Activated CD8-positive, alpha-beta T cell treated with anti-CD3 and anti-CD28 coated beads, Interleukin-2, amount 10 ng/mL, durations not matched to agents 7 days and 5 days (primary cell): ENCODE results near the gene TAF9B. TPM values are rescaled to one million over a fixed set of nuclear protein-coding genes. Genes with fewer than 3 reads are reported as not detected.

Source experiments
- ATAC-seq: fragments of 150-1000 bp; cut with Tn5 transposase; one replicate; pipeline ENCODE4 v1.10.0; 2021; ENCODE audit warnings: moderate library complexity
- CTCF ChIA-PET: fragments of 350-600 bp; sonication (Branson Sonifier 250); formaldehyde crosslinking; loops from one replicate; lab custom pipeline; 2021; ENCODE audit warnings: antibody characterized with exemption; lab: Charles Lee
- POLR2A ChIA-PET: fragments of 350-600 bp; sonication (Branson Sonifier 250); formaldehyde crosslinking; loops from one replicate; lab custom pipeline; 2021; ENCODE audit warnings: antibody characterized with exemption; lab: Charles Lee
- DNase-seq: peaks from one replicate; pipeline ENCODE4 v3.0.0-alpha.2; 2020
- H3K27ac Mint-ChIP-seq: one replicate; pipeline ENCODE4 v1.8.0; 2021; ENCODE audit warnings: mild to moderate bottlenecking, mixed read lengths
- H3K27me3 Mint-ChIP-seq: one replicate; pipeline ENCODE4 v1.8.0; 2021; ENCODE audit warnings: low read depth, mixed read lengths
- H3K36me3 Mint-ChIP-seq: one replicate; pipeline ENCODE4 v1.8.0; 2021; ENCODE audit warnings: low read depth, mixed read lengths
- H3K4me1 Mint-ChIP-seq: one replicate; pipeline ENCODE4 v1.8.0; 2021; ENCODE audit warnings: low read depth, mixed read lengths
- H3K4me3 Mint-ChIP-seq: one replicate; pipeline ENCODE4 v1.8.0; 2021; ENCODE audit warnings: mild to moderate bottlenecking, mixed read lengths
- H3K9me3 Mint-ChIP-seq: one replicate; pipeline ENCODE4 v1.8.0; 2022; ENCODE audit warnings: mixed read lengths; ENCODE audit not compliant: insufficient read depth
- total RNA-seq, 2 experiments: library from RNA; stranded (reverse); gene quantifications; one replicate each; pipeline ENCODE4 v1.2.3, GENCODE V29; 2021

Gene TAF9B
- total RNA-seq, 2 experiments from 2014 or later, result 16.6 to 19.0 TPM

DNA sequence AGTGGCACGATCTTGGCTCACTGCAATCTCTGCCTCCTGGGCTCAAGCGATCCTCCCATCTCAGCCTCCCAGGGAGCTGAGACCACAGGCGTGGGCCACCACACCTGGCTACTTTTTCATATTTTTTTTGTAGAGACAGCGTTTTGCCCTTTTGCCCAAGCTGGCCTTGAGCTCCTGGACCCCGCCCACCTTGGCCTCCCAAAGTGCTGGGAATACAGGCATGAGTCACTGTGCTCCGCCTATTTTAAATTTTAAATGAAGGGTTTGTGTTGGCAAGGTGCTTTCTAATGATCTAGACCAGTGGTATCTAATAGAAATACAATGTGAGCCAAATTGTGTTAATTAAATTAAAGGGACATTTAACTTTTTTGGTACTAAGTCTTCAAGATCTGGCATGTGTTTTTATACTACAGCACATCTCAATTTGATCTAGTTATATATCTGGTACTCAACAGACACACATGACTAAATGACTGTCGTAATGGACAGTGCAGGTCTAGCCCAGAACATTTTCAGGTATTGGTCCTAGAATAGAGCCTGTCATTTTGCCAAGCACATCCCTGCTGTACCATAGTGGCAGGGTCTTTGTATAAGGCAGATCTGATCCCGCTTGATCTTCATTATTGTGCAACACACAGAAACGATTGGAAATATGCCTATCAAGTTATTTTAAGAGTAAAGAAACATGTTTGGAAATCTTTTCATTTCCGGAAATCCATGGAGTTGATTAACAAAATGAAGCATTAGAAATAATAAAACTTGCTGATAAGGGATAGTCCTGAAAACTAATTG is 28.1 kb downstream of the TAF9B start:
- no peaks in the 10 kb centered on the region for H3K9me3 Mint-ChIP-seq
- ATAC-seq (no peak), DNase-seq (no peak)
- H3K36me3 Mint-ChIP-seq, result peaks cover 76% of the 10 kb centered on the region
- POLR2A ChIA-PET, result no interaction called here
- no peaks in the 10 kb centered on the region for H3K27me3 Mint-ChIP-seq
- peak overlapping the region; percentile 4 for H3K4me3 Mint-ChIP-seq
- H3K4me1 Mint-ChIP-seq, result peaks cover 66% of the 10 kb centered on the region
- no peak overlapping the region for H3K27ac Mint-ChIP-seq
- CTCF ChIA-PET, result no interaction called here

DNA sequence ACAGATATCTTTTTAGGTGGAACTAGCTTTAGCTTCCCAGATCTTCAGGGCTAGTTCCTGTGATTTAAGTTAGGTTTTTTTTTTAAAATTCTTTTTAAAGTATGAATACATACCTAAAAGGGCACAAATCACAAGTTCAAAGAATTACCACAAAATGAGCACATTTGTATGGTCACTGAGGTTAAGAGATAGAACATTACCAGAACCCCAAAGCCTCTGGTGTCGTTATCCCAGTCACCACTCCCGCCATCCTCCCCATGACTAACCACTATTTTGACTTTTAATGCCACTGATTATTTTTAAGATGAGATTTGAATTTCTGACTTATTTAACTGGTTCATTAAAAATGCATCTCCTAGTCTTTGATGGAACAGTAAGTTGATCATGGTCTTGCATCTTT is 30.0 kb downstream of the TAF9B start:
- Mint-ChIP-seq H3K9me3 (no peaks in the 10 kb centered on the region), H3K4me3 (peak overlapping the region; percentile 97), H3K4me1 (peaks cover 48% of the 10 kb centered on the region), H3K27ac (peak overlapping the region; percentile 81), H3K36me3 (peaks cover 76% of the 10 kb centered on the region), H3K27me3 (no peaks in the 10 kb centered on the region)
- DNase-seq (no peak), ATAC-seq (peak; percentile 34)
- POLR2A ChIA-PET, result no interaction called here
- CTCF ChIA-PET, result no interaction called here

DNA sequence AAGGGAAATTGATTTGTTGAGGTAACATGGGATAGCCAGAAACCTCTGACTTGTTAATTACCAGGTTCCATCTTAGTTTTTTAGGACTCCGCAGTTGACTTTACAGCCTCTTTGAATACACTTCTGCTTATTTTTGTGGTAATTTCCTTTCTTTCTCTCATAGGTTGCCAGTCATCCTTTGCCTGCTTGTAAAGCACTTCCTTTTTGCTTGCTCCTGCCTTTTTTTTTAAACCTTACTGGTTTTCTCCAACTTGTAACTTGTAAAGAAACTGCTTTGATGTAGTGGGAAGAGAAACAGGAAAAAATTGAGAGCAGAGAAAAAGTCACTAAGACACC is 32.8 kb downstream of the TAF9B start:
- CTCF ChIA-PET, result no interaction called here
- H3K4me3 Mint-ChIP-seq, result peak overlapping the region; percentile 97
- ATAC-seq (no peak), DNase-seq (no peak)
- H3K27ac Mint-ChIP-seq, result peak overlapping the region; percentile 95
- H3K9me3 Mint-ChIP-seq, result no peaks in the 10 kb centered on the region
- POLR2A ChIA-PET, result interaction anchor here (0.8 to 1.0 kb wide), 3 partner anchors 11 to 207 kb away, joined by 3 to 4 read pairs (median 3); partner anchors contain the start of genes ATP7A and COX7B
- H3K4me1 Mint-ChIP-seq, result peaks cover 53% of the 10 kb centered on the region
- peaks cover 67% of the 10 kb centered on the region for H3K36me3 Mint-ChIP-seq
- no peaks in the 10 kb centered on the region for H3K27me3 Mint-ChIP-seq

DNA sequence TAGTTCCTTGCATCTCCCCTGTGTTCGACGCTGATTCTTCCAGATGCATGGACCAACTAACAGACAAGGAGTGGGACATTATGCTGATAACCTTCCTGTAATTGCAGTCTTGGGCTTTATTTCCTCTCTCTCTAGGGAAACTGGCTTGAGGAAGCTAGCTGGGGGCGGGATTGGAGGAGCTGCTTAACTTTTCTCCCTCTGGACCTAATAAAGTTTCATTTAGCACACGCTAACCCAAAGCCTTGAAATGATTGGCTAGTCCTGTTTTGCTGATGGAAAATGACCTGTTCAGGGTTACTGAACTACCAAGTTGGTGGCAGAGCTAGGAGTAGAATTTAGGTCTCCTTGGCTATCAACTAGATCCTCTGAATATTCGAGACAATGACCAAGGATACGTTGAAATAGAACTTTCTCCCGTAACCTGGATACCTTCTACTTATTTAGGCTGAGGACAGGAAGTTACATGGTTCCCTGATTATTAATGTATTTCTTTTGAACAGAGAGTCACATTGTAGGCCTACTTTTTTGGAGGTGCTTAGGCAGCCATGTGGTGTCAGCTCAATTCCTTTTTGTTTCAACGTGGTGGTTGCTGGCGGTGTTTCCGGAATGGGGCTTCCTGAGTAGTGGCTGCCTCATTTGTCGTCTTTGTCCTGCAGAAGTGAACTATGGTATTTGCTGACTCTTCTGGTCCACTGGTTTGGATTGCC is 33.4 kb downstream of the TAF9B start:
- H3K36me3 Mint-ChIP-seq, result peaks cover 65% of the 10 kb centered on the region
- peaks cover 52% of the 10 kb centered on the region for H3K4me1 Mint-ChIP-seq
- H3K4me3 Mint-ChIP-seq, result peak overlapping the region; percentile 97
- H3K9me3 Mint-ChIP-seq, result no peaks in the 10 kb centered on the region
- ChIA-PET CTCF (interaction anchor here (0.8 kb wide), 1 partner anchor 14 kb away, joined by 3 read pairs; no protein-coding TSS in a partner anchor), POLR2A (interaction anchor here (0.8 to 1.5 kb wide), 4 partner anchors 11 to 207 kb away, joined by 3 to 5 read pairs (median 4); partner anchors contain the start of genes ATP7A and COX7B)
- H3K27me3 Mint-ChIP-seq, result no peaks in the 10 kb centered on the region
- ATAC-seq, result no peak
- DNase-seq, result peak; percentile 42
- peak overlapping the region; percentile 95 for H3K27ac Mint-ChIP-seq

DNA sequence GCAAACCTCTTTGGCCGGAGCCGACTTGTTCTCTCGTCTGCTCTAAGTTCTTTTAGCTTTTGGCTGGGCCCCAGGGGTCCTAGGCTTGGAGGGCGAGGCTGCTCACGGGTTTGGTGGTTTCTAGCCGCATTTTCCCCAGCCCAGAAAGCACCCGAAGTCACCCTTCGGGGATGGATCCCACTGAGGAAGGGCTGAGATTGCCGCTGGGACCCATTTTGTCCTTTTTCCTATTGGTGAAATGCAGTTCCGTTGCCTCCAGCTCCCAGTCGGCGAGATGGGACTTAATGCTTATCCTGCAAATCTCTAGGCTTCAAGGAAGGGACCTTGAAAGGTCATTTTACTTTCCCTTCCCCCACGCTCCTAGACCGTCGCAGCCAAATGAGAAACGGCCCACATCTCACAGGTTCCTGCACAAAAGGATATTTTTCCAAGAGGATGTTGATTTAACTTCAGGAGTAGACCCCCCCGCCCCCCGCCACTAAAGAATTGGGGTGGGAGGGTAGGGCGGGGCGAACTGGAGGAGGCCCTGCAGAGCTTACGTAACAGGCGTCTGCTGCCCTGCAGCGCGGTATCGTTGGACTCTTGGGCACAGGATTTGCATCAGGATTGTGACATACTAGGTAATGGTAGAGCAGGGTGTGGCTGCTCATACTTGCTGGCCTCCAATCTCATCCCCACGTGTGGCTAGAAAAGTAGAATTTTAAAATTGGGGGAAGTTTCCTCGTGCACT is 34.8 kb downstream of the TAF9B start:
- POLR2A ChIA-PET, result interaction anchor here (1.0 to 1.5 kb wide), 4 partner anchors 11 to 206 kb away, joined by 3 to 5 read pairs (median 4); partner anchors contain the start of genes ATP7A and COX7B
- no peak for ATAC-seq
- peak; percentile 53 for DNase-seq
- Mint-ChIP-seq H3K27ac (peak overlapping the region; percentile 95), H3K4me1 (peaks cover 49% of the 10 kb centered on the region), H3K4me3 (peak overlapping the region; percentile 97), H3K27me3 (no peaks in the 10 kb centered on the region), H3K36me3 (peaks cover 62% of the 10 kb centered on the region), H3K9me3 (no peaks in the 10 kb centered on the region)
- CTCF ChIA-PET, result no interaction called here

DNA sequence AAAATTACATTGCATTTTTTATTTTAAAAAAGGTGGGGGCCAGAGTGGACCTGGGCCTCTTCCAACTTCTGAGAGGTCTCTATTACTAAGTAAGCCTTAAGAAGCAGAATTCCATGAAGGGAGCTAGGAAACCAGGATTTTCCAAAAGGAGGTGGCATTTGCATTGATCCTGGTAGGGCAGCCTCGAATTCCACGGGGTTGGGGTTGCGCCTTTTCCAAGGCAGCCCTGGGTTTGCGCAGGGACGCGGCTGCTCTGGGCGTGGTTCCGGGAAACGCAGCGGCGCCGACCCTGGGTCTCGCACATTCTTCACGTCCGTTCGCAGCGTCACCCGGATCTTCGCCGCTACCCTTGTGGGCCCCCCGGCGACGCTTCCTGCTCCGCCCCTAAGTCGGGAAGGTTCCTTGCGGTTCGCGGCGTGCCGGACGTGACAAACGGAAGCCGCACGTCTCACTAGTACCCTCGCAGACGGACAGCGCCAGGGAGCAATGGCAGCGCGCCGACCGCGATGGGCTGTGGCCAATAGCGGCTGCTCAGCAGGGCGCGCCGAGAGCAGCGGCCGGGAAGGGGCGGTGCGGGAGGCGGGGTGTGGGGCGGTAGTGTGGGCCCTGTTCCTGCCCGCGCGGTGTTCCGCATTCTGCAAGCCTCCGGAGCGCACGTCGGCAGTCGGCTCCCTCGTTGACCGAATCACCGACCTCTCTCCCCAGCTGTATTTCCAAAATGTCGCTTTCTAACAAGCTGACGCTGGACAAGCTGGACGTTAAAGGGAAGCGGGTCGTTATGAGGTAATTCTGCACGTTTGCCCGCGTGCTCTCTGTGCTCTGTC is 35.6 kb downstream of the TAF9B start, which contains the start of gene PGK1:
Gene PGK1 (plus strand): TSS at position 626 of the 824 bp plus-strand sequence. CDS start 93 bp downstream, at position 719.
- Mint-ChIP-seq H3K36me3 (peaks cover 54% of the 10 kb centered on the region), H3K27ac (peak within 1 kb of the TSS; percentile 95), H3K9me3 (no peaks in the 10 kb centered on the region), H3K4me1 (peaks cover 44% of the 10 kb centered on the region), H3K27me3 (no peaks in the 10 kb centered on the region), H3K4me3 (peak within 1 kb of the TSS; percentile 97)
- POLR2A ChIA-PET, result interaction anchor here (1.0 to 1.2 kb wide), 3 partner anchors 12 to 193 kb away, joined by 3 to 5 read pairs (median 3); partner anchors contain the start of gene ATP7A
- DNase-seq, result peak; percentile 95
- CTCF ChIA-PET, result no interaction called here
- ATAC-seq, result peak; percentile 96

DNA sequence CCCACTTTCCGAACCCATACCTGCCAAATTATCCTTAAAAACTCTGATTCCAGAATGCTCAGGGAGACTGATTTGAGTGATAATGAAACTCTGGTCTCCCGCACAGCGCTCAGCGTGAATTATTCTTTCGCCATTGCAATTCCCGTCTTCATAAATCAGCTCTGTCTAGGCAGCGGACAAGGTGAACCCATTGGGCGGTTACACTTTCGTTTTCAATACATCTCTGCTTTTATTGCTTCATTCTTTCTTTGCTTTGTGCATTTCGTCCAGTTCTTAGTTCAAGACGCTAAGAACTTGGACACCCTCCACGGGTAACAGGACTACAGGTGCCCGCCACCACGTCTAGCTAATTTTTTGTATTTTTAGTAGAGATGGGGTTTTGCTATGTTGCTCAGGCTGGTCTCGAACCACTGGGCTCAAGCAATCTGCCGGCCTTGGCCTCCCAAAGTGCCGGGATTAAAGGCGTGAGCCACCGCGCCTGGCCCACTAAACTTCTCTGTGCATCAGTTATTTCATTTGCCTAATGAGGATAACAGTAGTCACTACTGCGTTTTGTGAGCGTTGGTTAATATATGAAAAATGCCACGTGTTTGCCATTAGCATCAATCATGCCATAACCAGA is 36.3 kb downstream of the TAF9B start:
- ChIA-PET POLR2A (no interaction called here), CTCF (interaction anchor here (1.4 to 2.2 kb wide), 3 partner anchors 10 to 204 kb away, joined by 4 to 8 read pairs (median 7); partner anchors contain the start of gene COX7B)
- DNase-seq, result no peak
- Mint-ChIP-seq H3K36me3 (peaks cover 47% of the 10 kb centered on the region), H3K4me1 (peaks cover 38% of the 10 kb centered on the region), H3K27me3 (no peaks in the 10 kb centered on the region), H3K9me3 (no peaks in the 10 kb centered on the region), H3K4me3 (peak overlapping the region; percentile 97), H3K27ac (peak overlapping the region; percentile 95)
- ATAC-seq, result no peak

DNA sequence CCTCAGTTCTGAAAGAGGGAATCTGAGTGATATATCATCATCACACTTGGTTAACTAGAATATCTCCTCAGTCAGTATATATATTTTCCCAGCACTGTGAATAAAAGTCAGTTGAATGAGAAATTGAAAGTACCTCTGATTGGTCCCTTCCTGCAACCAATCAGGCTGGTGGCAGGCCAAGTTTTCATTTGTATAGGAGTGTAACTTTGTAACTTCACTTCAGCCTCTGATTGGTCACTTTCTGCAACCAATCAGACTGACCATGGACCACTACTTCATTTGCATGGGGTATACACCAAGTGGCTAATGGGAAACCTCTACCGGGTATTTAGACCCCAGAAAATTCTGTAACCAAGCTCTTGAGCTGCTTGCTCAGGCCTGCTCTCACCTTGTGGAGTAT is 37.4 kb downstream of the TAF9B start:
- H3K36me3 Mint-ChIP-seq, result peaks cover 37% of the 10 kb centered on the region
- peaks cover 30% of the 10 kb centered on the region for H3K4me1 Mint-ChIP-seq
- H3K4me3 Mint-ChIP-seq, result no peak overlapping the region
- peak overlapping the region; percentile 95 for H3K27ac Mint-ChIP-seq
- ChIA-PET POLR2A (no interaction called here), CTCF (interaction anchor here (1.4 to 2.2 kb wide), 3 partner anchors 9 to 203 kb away, joined by 4 to 8 read pairs (median 7); partner anchors contain the start of gene COX7B)
- ATAC-seq, result no peak
- H3K27me3 Mint-ChIP-seq, result no peaks in the 10 kb centered on the region
- no peaks in the 10 kb centered on the region for H3K9me3 Mint-ChIP-seq
- DNase-seq, result peak; percentile 42

DNA sequence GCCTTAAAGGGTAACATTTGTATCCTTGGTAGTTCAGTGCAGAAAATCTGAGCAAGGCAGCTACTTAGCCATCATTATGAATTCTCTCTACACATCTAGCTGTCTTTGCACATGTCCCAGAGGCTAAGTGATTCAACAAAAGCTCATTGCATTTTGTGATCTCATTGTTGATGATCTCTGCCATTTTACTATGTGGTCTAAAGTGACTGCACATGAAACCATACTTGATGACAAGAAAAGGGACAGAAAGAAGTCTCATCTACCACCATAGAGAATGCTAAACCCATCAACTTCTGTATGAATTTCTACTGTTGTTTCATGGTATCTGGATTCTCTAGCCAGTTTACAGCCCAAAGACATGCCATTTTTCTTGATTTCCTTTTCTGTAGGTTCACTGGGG is 41.3 kb downstream of the TAF9B start:
- Mint-ChIP-seq H3K4me1 (peaks cover 22% of the 10 kb centered on the region), H3K4me3 (no peak overlapping the region), H3K9me3 (no peaks in the 10 kb centered on the region), H3K27me3 (no peaks in the 10 kb centered on the region), H3K27ac (no peak overlapping the region), H3K36me3 (peaks cover 10% of the 10 kb centered on the region)
- ChIA-PET CTCF (no interaction called here), POLR2A (interaction anchor here (0.6 to 0.9 kb wide), 2 partner anchors 344 to 1068 kb away, joined by 3 read pairs; no protein-coding TSS in a partner anchor)
- DNase-seq (no peak), ATAC-seq (no peak)

DNA sequence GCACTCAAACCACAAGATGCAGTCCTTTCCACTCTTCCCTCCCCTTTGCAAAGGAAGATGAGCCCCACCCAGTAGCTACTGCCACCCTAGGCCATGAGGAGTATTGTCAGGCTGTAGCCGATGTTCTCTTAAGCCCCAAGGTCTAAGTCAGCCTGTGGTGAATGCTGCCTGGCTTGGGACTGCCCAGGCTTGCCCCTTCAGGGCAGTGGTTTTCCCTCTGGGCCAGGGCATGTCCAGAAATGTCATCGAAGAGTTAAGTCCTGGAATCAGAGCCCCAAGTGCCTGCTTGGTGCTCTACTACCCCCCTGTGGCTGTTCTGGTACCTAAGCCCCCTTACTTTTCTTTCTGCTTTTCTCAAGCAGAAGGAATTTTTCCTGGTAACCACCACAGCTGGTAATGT is 47.2 kb downstream of the TAF9B start:
- Mint-ChIP-seq H3K9me3 (peaks cover 3% of the 10 kb centered on the region), H3K27me3 (peaks cover 11% of the 10 kb centered on the region), H3K36me3 (peaks cover 3% of the 10 kb centered on the region), H3K27ac (no peak overlapping the region), H3K4me1 (peaks cover 11% of the 10 kb centered on the region), H3K4me3 (no peak overlapping the region)
- ATAC-seq (peak; percentile 65), DNase-seq (peak; percentile 38)
- ChIA-PET CTCF (interaction anchor here (0.6 to 2.0 kb wide), 15 partner anchors 8 to 193 kb away, joined by 3 to 7 read pairs (median 3); partner anchors contain the start of gene COX7B), POLR2A (no interaction called here)
